Stomach (tissue), 9 donors: ENCODE data around the gene SRL. TPM values are rescaled to one million over a fixed set of nuclear protein-coding genes. Genes with fewer than 3 reads are reported as not detected.

Source experiments
- DNase-seq, 2 donors: peaks; one replicate each; pipeline versions ENCODE4 v3.0.0 to v3.0.0-alpha.2; 2013 to 2019
- H3K27ac ChIP-seq, 5 donors: fragments of 200-600 bp in 4 of 5; sonication (generic) in 4 of 5; one replicate each; pipeline ENCODE4 v1.5.1; 2013 to 2019; ENCODE audit warnings: mild to moderate bottlenecking in 1 of 5, moderate library complexity in 1 of 5
- H3K27me3 ChIP-seq, 3 donors: fragments of 200-600 bp; sonication (generic); one replicate each; pipeline ENCODE4 v1.5.1; 2017 to 2019; ENCODE audit warnings: mixed run types in 1 of 3
- H3K36me3 ChIP-seq, 4 donors: fragments of 200-600 bp; sonication (generic); 1 replicate in 3 of 4; 2 replicates in 1 of 4; pipeline ENCODE4 v1.5.1; 2016 to 2019
- H3K4me1 ChIP-seq, 4 donors: fragments of 200-600 bp; sonication (generic); one replicate each; pipeline ENCODE4 v1.5.1; 2016 to 2019
- H3K4me3 ChIP-seq, 4 donors: fragments of 200-600 bp; sonication (generic) in 3 of 4; one replicate each; pipeline ENCODE4 v1.5.1; 2016 to 2019; ENCODE audit warnings: mild to moderate bottlenecking in 1 of 4
- H3K9me3 ChIP-seq, 4 donors: fragments of 200-600 bp; sonication (generic); one replicate each; pipeline ENCODE4 v1.5.1; 2016 to 2019
- EP300 ChIP-seq: sonication (generic); formaldehyde crosslinking; IDR thresholded peaks from one replicate; pipeline ENCODE4 v1.6.1; 2017; ENCODE audit warnings: antibody characterized with exemption
- POLR2A ChIP-seq, 4 donors: fragments of 450-650 bp; IDR thresholded peaks; one replicate each; pipeline ENCODE4 v1.6.1; 2016; ENCODE audit warnings: antibody characterized with exemption in 4 of 4, control low read depth in 2 of 4, mild to moderate bottlenecking in 1 of 4, moderate library complexity in 1 of 4
- POLR2AphosphoS5 ChIP-seq, 3 donors: sonication (generic); formaldehyde crosslinking; IDR thresholded peaks; one replicate each; pipeline ENCODE4 v1.6.1; 2016; ENCODE audit warnings: antibody characterized with exemption in 3 of 3
- WGBS, 5 donors: extraction: QIAGEN DNeasy Blood & Tissue Kit in 3 of 5; methylation state at CpG; one replicate each; pipeline versions ENCODE4 v1.1.5 to v1.1.7; 2013 to 2018; 5-methylcytosine and 5-hydroxymethylcytosine counted together
- intact Hi-C: fragments of 100-400 bp; cut with DNase I; formaldehyde crosslinking; loops from one replicate; pipeline ENCODE4 v1.15.1; 2023; ENCODE audit warnings: low total_unique reads
- polyA plus RNA-seq, 3 donors: library from polyadenylated mRNA; stranded (reverse); fragments of 200-250 nt; gene quantifications; one replicate each; pipeline ENCODE4 v1.2.3, GENCODE V29; 2013
- total RNA-seq, 5 donors: library from RNA; depleted of rRNA; stranded (reverse); fragments of >200 nt; gene quantifications; one replicate each; pipeline versions ENCODE4 v1.1.0 to v1.2.3, GENCODE V29; 2014 to 2016
- TF ChIP-seq, protein P1 (sequence below), 7 experiments: fragments of 450-650 bp in 4 of 7; fragments of 200-600 bp in 3 of 7; sonication (generic) in 3 of 7; IDR thresholded peaks; one replicate each; pipeline ENCODE4 v1.5.1; 2016 to 2019; ENCODE audit warnings: antibody characterized with exemption in 7 of 7, control low read depth in 2 of 7, mild to moderate bottlenecking in 1 of 7
- donor health status: healthy with polysubstance abuse.
- donor health status: Bipolar disorder and iron deficiency.
- donor health status: healthy.

SRL gene
- total and polyA plus RNA-seq, 8 donors: 0.31 to 1.5 (median 0.65) TPM; not detected in 4

DNA sequence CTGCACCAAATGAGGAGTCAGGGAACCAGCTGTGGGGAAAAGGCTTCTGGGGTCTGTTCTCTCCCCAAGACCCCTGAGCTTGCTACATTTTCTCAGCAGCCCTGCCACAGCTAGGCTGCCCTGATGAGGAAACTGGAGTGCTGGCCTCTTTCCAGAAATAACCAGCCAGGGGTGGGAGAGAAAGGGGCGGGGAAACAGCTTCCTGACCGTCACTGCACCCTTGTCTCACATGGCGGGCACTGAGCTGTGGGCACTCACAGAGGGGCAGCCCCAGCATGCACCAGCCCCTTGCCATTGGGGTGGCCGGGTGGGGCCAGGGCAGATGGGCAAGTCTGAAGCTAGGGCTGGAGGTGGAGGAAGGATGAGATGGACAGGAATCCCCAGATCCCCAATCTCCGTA lies 2.9 kb downstream of the SRL start:
- H3K27ac ChIP-seq: no peak overlapping the region
- H3K4me1 ChIP-seq: peaks cover 0 to 6% (median 2%) of the 10 kb centered on the region in 4 donors
- intact Hi-C loops: no loop called here
- WGBS, 5 donors: 45 to 73% (median 58%) methylated on average over 5 of the region's 5 CpGs
- TF ChIP-seq, protein P1, sequence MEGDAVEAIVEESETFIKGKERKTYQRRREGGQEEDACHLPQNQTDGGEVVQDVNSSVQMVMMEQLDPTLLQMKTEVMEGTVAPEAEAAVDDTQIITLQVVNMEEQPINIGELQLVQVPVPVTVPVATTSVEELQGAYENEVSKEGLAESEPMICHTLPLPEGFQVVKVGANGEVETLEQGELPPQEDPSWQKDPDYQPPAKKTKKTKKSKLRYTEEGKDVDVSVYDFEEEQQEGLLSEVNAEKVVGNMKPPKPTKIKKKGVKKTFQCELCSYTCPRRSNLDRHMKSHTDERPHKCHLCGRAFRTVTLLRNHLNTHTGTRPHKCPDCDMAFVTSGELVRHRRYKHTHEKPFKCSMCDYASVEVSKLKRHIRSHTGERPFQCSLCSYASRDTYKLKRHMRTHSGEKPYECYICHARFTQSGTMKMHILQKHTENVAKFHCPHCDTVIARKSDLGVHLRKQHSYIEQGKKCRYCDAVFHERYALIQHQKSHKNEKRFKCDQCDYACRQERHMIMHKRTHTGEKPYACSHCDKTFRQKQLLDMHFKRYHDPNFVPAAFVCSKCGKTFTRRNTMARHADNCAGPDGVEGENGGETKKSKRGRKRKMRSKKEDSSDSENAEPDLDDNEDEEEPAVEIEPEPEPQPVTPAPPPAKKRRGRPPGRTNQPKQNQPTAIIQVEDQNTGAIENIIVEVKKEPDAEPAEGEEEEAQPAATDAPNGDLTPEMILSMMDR (IDR thresholded peaks at IDR 0.05): no peak
- no peak for TF ChIP-seq EP300
- no peak for TF ChIP-seq POLR2A (IDR thresholded peaks at IDR 0.05)
- TF ChIP-seq POLR2AphosphoS5 (IDR thresholded peaks at IDR 0.05): no peak
- H3K9me3 ChIP-seq: no peaks in the 10 kb centered on the region
- DNase-seq: peak in 1 of 2 donors; percentile 56
- H3K27me3 ChIP-seq: no peaks in the 10 kb centered on the region
- no peaks in the 10 kb centered on the region for H3K36me3 ChIP-seq
- H3K4me3 ChIP-seq: peak overlapping the region; percentile 3 to 26 (median 18)

DNA sequence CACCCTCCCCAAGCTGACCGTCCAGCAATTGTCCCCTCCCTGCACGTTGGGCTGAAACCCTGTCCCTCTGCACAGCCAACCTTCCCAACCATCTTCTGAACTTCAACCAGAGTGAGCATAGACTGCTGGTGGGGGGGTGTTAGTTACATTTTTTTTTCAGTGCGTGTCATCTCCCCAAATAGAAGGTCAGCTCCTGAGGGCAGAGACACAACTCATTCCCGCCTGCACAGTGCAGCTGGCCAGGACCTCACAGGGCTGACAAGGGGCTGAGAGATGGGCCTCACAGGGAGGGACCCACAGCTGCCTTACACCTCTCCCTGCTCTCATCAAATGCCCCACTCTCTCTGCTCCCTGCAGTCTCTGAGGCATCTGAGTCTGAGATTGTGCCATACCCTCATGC lies 8.4 kb downstream of the SRL start:
- Histone ChIP-seq H3K27ac (no peak overlapping the region), H3K36me3 (no peaks in the 10 kb centered on the region), H3K4me1 (no peaks in the 10 kb centered on the region), H3K4me3 (no peak overlapping the region), H3K27me3 (no peaks in the 10 kb centered on the region), H3K9me3 (no peaks in the 10 kb centered on the region)
- 63 to 77% (median 66%) methylated on average over 4 of the region's 4 CpGs for WGBS, 5 donors
- intact Hi-C loops: no loop called here
- TF ChIP-seq POLR2A (IDR thresholded peaks at IDR 0.05) (no peak), POLR2AphosphoS5 (IDR thresholded peaks at IDR 0.05) (no peak)
- DNase-seq: no peak

DNA sequence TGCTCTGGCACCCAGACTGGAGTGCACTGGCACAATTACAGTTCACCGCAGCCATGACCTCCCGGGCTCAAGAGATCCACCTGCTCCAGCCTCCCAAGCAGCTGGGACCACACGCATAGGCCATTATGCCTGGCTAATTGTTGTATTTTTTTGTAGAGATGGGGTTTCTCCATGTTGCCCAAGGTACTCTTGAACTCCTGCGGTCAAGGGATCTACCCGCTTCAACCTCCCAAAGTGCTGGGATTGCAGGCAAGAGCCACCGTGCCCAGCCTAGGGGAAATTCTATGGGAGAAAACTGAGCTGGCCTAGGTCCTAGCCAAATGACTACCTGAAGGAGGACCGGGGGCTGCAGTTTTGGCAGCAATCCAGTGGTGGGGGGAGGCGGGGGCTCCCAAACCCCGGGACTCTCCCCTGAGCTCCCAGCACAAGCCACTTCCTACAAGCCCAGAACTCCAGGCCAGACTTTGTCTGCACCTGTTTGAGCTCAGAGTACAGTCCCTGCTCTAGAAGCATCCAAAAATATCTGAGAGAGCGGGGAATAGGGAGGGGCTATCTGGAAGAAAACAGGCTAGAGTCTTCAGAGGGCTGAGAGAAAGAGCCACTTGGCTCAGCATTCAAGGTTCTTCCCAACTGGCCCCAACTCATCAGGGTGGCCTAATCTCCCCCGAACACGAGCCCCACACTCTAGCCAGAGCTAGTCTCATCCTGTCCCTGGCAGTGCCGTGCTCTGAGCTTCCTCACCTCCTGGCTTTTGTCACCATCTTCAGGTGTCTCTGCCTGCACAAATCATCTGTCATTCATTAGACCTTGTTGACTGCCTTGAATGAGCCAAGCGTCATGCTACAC lies 9.1 kb downstream of the SRL start:
- 70 to 83% (median 78%) methylated on average over 14 of the region's 14 CpGs for WGBS, 5 donors
- DNase-seq: peak in 1 of 2 donors; percentile 68

DNA sequence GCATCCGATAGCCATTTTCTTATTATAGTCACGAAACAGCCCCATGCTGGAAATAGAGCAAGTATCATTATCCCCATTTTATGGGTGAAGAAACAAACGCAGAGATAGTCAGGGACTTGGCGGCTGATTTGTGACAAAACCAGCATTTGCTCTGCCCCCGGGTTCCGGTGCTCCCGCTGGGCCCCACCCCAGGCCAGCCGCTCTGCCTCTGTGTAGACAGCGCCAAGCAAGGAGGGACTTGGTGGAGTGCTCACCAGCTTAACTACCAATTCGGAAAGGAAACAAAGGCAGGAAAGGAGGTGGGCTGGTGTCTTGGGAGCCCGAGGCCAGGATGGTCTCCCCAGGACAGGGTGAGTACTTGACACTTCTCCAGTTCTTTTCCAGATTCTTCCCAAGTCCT lies 10.0 kb downstream of the SRL start:
- DNase-seq: no peak
- no peak for TF ChIP-seq EP300
- TF ChIP-seq POLR2AphosphoS5 (IDR thresholded peaks at IDR 0.05): no peak
- TF ChIP-seq, protein P1 (IDR thresholded peaks at IDR 0.05): no peak
- no peak for TF ChIP-seq POLR2A (IDR thresholded peaks at IDR 0.05)
- Histone ChIP-seq H3K27me3 (no peaks in the 10 kb centered on the region), H3K27ac (no peak overlapping the region), H3K4me3 (no peak overlapping the region), H3K9me3 (no peaks in the 10 kb centered on the region), H3K4me1 (no peaks in the 10 kb centered on the region), H3K36me3 (no peaks in the 10 kb centered on the region)
- WGBS, 5 donors: 77 to 89% (median 83%) methylated on average over 11 of the region's 11 CpGs
- intact Hi-C loops: no loop called here

More for the DNA sequence above, 9.1 kb downstream of the SRL start:
- no peaks in the 10 kb centered on the region for H3K9me3 ChIP-seq
- H3K27ac ChIP-seq: peak overlapping the region in 1 of 5 donors; percentile 25
- intact Hi-C loops: no loop called here
- no peaks in the 10 kb centered on the region for H3K4me1 ChIP-seq
- TF ChIP-seq EP300 (no peak), POLR2A (IDR thresholded peaks at IDR 0.05) (no peak), POLR2AphosphoS5 (IDR thresholded peaks at IDR 0.05) (no peak)
- TF ChIP-seq, protein P1 (IDR thresholded peaks at IDR 0.05): no peak
- H3K4me3 ChIP-seq: no peak overlapping the region
- no peaks in the 10 kb centered on the region for H3K36me3 ChIP-seq
- H3K27me3 ChIP-seq: no peaks in the 10 kb centered on the region

DNA sequence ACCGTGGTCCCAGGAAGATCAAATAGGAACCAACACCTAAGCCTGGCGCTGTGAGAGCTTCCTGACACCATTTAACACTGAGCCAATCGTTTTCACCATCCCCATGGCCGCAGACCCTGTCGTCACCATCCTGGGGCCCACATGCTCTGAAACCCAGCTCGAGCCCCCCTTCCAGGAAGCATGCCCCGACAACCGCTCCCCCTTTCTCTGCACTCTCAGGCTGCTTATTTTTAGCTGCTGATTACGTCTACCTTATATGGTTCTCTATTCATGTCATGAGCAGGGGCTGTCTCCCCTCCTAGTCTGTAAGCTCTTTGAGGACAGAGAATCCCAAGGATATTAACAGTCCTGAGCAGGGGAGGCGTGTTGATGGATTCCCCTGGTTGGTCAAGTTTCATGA lies 10.5 kb downstream of the SRL start:
- no peak for DNase-seq

More for the DNA sequence above, 10.5 kb downstream of the SRL start:
- Histone ChIP-seq H3K27ac (no peak overlapping the region), H3K27me3 (no peaks in the 10 kb centered on the region), H3K36me3 (no peaks in the 10 kb centered on the region), H3K9me3 (no peaks in the 10 kb centered on the region), H3K4me3 (no peak overlapping the region), H3K4me1 (no peaks in the 10 kb centered on the region)
- intact Hi-C loops: no loop called here
- TF ChIP-seq, protein P1 (IDR thresholded peaks at IDR 0.05): no peak
- TF ChIP-seq POLR2A (IDR thresholded peaks at IDR 0.05): no peak
- TF ChIP-seq EP300: no peak
- no peak for TF ChIP-seq POLR2AphosphoS5 (IDR thresholded peaks at IDR 0.05)
- WGBS, 5 donors: 73 to 84% (median 81%) methylated on average over 10 of the region's 10 CpGs
